ENCODE data around the gene USF3. TPM values are rescaled to one million over a fixed set of nuclear protein-coding genes. Genes with fewer than 3 reads are reported as not detected.
A peak's percentile ranks its signal among the peaks of the same experiment; 100 is the strongest.

The USF3 gene, protein sequence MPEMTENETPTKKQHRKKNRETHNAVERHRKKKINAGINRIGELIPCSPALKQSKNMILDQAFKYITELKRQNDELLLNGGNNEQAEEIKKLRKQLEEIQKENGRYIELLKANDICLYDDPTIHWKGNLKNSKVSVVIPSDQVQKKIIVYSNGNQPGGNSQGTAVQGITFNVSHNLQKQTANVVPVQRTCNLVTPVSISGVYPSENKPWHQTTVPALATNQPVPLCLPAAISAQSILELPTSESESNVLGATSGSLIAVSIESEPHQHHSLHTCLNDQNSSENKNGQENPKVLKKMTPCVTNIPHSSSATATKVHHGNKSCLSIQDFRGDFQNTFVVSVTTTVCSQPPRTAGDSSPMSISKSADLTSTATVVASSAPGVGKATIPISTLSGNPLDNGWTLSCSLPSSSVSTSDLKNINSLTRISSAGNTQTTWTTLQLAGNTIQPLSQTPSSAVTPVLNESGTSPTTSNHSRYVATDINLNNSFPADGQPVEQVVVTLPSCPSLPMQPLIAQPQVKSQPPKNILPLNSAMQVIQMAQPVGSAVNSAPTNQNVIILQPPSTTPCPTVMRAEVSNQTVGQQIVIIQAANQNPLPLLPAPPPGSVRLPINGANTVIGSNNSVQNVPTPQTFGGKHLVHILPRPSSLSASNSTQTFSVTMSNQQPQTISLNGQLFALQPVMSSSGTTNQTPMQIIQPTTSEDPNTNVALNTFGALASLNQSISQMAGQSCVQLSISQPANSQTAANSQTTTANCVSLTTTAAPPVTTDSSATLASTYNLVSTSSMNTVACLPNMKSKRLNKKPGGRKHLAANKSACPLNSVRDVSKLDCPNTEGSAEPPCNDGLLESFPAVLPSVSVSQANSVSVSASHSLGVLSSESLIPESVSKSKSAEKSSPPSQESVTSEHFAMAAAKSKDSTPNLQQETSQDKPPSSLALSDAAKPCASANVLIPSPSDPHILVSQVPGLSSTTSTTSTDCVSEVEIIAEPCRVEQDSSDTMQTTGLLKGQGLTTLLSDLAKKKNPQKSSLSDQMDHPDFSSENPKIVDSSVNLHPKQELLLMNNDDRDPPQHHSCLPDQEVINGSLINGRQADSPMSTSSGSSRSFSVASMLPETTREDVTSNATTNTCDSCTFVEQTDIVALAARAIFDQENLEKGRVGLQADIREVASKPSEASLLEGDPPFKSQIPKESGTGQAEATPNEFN (N-terminal part only)
- 10 to 100 TPM; 11.5 to 18.3 (median 12.6) TPM for total RNA-seq

GRCh38 chr3:113695786-113696645 is at the start of gene USF3:
Gene USF3, minus strand, starts transcription at chr3:113696642. Its CDS starts 21,764 bp downstream, at chr3:113674878.
- Histone ChIP-seq H3K9me3 (no peaks in the 10 kb centered on the region), H3K4me1 (peaks cover 9 to 48% (median 20%) of the 10 kb centered on the region in 3 donors), H3K36me3 (no peaks in the 10 kb centered on the region), H3K4me3 (peak within 1 kb of the TSS; percentile 72 to 99 (median 88)), H3K27me3 (no peaks in the 10 kb centered on the region), H3K27ac (peak within 1 kb of the TSS; percentile 98 to 100 (median 99))
- DNase-seq: peak; percentile 24
- 0% methylated on average over 7 to 18 of the region's 75 CpGs for WGBS, 2 donors
- intact Hi-C loops (cut with DNase I): no loop called here
- TF ChIP-seq POLR2A (IDR thresholded peaks at IDR 0.05): peak in 2 of 4 donors; percentile 45 to 62
- TF ChIP-seq, protein P1, sequence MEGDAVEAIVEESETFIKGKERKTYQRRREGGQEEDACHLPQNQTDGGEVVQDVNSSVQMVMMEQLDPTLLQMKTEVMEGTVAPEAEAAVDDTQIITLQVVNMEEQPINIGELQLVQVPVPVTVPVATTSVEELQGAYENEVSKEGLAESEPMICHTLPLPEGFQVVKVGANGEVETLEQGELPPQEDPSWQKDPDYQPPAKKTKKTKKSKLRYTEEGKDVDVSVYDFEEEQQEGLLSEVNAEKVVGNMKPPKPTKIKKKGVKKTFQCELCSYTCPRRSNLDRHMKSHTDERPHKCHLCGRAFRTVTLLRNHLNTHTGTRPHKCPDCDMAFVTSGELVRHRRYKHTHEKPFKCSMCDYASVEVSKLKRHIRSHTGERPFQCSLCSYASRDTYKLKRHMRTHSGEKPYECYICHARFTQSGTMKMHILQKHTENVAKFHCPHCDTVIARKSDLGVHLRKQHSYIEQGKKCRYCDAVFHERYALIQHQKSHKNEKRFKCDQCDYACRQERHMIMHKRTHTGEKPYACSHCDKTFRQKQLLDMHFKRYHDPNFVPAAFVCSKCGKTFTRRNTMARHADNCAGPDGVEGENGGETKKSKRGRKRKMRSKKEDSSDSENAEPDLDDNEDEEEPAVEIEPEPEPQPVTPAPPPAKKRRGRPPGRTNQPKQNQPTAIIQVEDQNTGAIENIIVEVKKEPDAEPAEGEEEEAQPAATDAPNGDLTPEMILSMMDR (IDR thresholded peaks at IDR 0.05): no peak

DNA sequence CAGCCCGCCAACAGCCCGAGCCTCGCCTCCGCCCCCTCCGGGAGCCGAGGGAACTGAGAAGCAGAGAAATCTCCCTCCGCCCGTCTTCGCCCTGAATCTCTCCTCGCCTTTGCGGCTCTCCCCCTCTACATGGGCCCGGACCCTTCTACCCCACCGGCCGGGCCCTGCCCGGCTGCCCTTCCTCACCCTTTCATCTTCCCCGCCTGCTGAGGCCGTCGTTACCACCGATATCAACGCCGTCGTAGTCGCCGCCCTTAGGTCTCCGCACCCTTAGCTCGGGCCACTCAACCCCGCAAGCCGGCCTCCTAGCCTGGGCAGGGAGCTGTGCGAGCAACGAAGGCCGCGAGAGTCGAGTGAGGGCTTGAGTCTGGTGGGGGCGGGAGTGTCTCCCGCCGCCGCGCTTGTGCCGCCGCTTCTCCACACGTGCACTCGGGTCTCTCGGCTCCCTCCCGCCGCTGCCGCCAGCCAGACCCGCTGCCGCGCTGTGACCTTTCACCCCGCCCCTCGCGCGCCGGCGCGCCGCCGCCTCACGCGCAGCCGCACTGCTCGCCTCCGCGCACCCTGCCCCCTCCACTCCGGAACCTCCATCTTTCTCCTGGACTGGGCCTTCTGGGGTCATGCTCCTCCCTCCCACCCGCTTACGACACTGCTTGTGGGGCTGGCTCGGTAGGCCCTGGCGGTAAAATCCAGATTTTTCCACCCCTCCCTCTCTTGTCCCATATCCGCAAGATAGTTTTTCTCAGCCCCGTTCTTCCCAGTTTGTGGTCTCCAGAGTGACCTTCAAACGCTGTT is 49.5 kb upstream of the USF3 start, which contains the start of gene NAA50:
TSS of gene NAA50 (minus strand) at position 494 of the 792 bp plus-strand sequence. CDS start at position 194, 300 bp downstream.
- no peaks in the 10 kb centered on the region for H3K9me3 ChIP-seq
- H3K27me3 ChIP-seq: no peaks in the 10 kb centered on the region
- TF ChIP-seq, protein P1 (IDR thresholded peaks at IDR 0.05): peak in 3 of 6 experiments; percentile 2 to 18 (median 3)
- peak in 3 of 4 donors; percentile 62 to 92 (median 85) for TF ChIP-seq POLR2A (IDR thresholded peaks at IDR 0.05)
- DNase-seq: peak; percentile 66
- peak within 1 kb of the TSS; percentile 97 to 99 (median 99) for H3K27ac ChIP-seq
- no peaks in the 10 kb centered on the region for H3K36me3 ChIP-seq
- WGBS, 2 donors: 0 to 1% methylated on average over 36 to 55 of the region's 72 CpGs
- intact Hi-C loops (cut with DNase I): no loop called here
- peak within 1 kb of the TSS; percentile 76 to 92 (median 85) for H3K4me3 ChIP-seq
- H3K4me1 ChIP-seq: peaks cover 24 to 72% (median 34%) of the 10 kb centered on the region in 3 donors

DNA sequence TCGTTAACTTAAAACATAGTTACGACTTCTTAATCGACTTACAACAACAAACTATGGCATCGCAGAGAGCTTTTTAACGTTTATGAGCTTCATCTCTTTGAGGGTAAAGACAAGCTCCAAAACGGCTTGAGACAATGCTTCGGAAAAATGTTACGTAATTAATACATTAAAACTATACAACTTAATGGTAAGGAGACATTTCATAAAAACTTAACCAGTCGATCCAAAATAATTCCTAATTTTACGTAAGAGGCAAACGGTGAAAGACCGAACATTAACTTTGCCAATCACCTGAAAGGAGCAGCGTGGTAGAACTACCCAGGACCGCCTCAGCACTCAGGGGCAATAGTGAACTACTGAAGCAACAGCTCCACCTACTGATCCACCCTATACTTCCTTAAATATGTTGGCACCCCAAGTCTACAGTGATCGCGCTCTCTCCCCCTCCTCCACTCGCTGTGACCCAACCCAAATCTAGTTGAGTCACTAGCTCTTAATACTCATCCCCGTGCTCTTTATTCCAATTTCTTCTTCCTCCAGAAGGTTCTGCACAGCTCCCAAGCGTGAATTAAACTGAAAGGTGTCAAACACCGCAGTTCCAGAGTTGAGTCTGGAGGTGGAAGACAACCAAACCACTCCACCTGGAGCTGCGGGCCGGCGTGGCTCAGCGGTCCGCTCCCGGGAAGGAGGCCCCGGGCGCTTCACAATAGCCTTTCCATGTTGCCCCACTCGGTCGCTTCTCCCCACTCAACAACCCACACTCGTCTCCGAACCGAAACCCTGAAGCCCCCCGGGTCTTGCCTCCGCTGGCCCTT is 48.7 kb upstream of the USF3 start:
- H3K4me1 ChIP-seq: peaks cover 24 to 78% (median 34%) of the 10 kb centered on the region in 3 donors

More for the DNA sequence above, 48.7 kb upstream of the USF3 start:
- Histone ChIP-seq H3K4me3 (peak overlapping the region; percentile 76 to 92 (median 85)), H3K9me3 (no peaks in the 10 kb centered on the region), H3K27me3 (no peaks in the 10 kb centered on the region), H3K27ac (peak overlapping the region; percentile 97 to 99 (median 99)), H3K36me3 (no peaks in the 10 kb centered on the region)
- TF ChIP-seq, protein P1 (IDR thresholded peaks at IDR 0.05): peak; percentile 52 to 81 (median 67)
- peak in 3 of 4 donors; percentile 53 to 63 (median 58) for TF ChIP-seq POLR2A (IDR thresholded peaks at IDR 0.05)
- peak; percentile 30 for DNase-seq
- 1% methylated on average over 29 to 33 of the region's 35 CpGs for WGBS, 2 donors
- intact Hi-C loops (cut with DNase I): no loop called here

Data from esophagus squamous epithelium (tissue), 5 donors.